ENCODE data around the gene RNF8.

GRCh38 chr6:37343248-37343647 is 10.5 kb upstream of the RNF8 start:
- TF ChIP-seq, protein P1, sequence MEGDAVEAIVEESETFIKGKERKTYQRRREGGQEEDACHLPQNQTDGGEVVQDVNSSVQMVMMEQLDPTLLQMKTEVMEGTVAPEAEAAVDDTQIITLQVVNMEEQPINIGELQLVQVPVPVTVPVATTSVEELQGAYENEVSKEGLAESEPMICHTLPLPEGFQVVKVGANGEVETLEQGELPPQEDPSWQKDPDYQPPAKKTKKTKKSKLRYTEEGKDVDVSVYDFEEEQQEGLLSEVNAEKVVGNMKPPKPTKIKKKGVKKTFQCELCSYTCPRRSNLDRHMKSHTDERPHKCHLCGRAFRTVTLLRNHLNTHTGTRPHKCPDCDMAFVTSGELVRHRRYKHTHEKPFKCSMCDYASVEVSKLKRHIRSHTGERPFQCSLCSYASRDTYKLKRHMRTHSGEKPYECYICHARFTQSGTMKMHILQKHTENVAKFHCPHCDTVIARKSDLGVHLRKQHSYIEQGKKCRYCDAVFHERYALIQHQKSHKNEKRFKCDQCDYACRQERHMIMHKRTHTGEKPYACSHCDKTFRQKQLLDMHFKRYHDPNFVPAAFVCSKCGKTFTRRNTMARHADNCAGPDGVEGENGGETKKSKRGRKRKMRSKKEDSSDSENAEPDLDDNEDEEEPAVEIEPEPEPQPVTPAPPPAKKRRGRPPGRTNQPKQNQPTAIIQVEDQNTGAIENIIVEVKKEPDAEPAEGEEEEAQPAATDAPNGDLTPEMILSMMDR (conservative IDR thresholded peaks at IDR 0.05 in 1 of 2, IDR thresholded peaks at IDR 0.05 in 1 of 2; ENCODE audit: low read depth in 1 of 2, low read length in 2 of 2), result no peak
- TF ChIP-seq EZH2 (IDR thresholded peaks at IDR 0.05; ENCODE audit: low read length, missing control alignments), result no peak

Measured in fibroblast of lung (primary cell).